Ovary (tissue), 9 donors: ENCODE data around the gene CBX6. TPM values are rescaled to one million over a fixed set of nuclear protein-coding genes. Genes with fewer than 3 reads are reported as not detected.

ENCODE experiments used
- DNase-seq, 5 donors: peaks; one replicate each; pipeline ENCODE4 v3.0.0-alpha.2; 2019 to 2020
- H3K27ac ChIP-seq, 2 donors: fragments of 200-600 bp; one replicate each; pipeline versions ENCODE4 v1.5.1 to v1.8.0; 2019 to 2022
- H3K27me3 ChIP-seq: fragments of 200-600 bp; one replicate; pipeline ENCODE4 v1.8.0; 2022
- H3K36me3 ChIP-seq: fragments of 200-600 bp; sonication (generic); one replicate; pipeline ENCODE4 v1.5.1; 2019
- H3K4me1 ChIP-seq: one replicate; pipeline ENCODE4 v1.8.1; 2013; ENCODE audit warnings: mild to moderate bottlenecking, moderate library complexity; ENCODE audit not compliant: insufficient read depth
- H3K4me3 ChIP-seq: fragments of 200-600 bp; sonication (generic); one replicate; pipeline ENCODE4 v1.5.1; 2017
- H3K9me3 ChIP-seq, 2 donors: fragments of 200-600 bp in 1 of 2; sonication (generic) in 1 of 2; one replicate each; pipeline versions ENCODE4 v1.5.1 to v1.8.1; 2013 to 2019; ENCODE audit warnings: mild to moderate bottlenecking in 1 of 2, moderate library complexity in 1 of 2
- EP300 ChIP-seq: sonication (generic); formaldehyde crosslinking; IDR thresholded peaks from one replicate; pipeline ENCODE4 v1.6.1; 2017; ENCODE audit warnings: antibody characterized with exemption
- POLR2A ChIP-seq: fragments of 450-650 bp; IDR thresholded peaks from one replicate; pipeline ENCODE4 v1.6.1; 2017; ENCODE audit warnings: antibody characterized with exemption, mild to moderate bottlenecking, moderate library complexity
- WGBS, 3 donors: extraction: QIAGEN DNeasy Blood & Tissue Kit in 1 of 3; methylation state at CpG; one replicate each; pipeline versions ENCODE4 v1.1.5 to v1.1.7; 2013 to 2017; 5-methylcytosine and 5-hydroxymethylcytosine counted together
- intact Hi-C, 4 donors: fragments of 100-400 bp; cut with DNase I; formaldehyde crosslinking; loops; one replicate each; pipeline versions ENCODE4 v1.11.0 to v1.15.1; 2022 to 2023
- polyA plus RNA-seq, 2 donors: library from polyadenylated mRNA; stranded (reverse); fragments of 200-250 nt in 1 of 2; fragments of 350-450 nt in 1 of 2; fragmentation: Illumina TruSeq in 1 of 2; extraction: RNeasy Lipid Tissue Mini Kit (QIAGEN cat#74804) in 1 of 2; gene quantifications; one replicate each; pipeline ENCODE4 v1.2.3, GENCODE V29; 2013 to 2014
- total RNA-seq, 7 donors: library from RNA; depleted of rRNA in 2 of 7; stranded (reverse); fragments of >200 nt in 2 of 7; fragmentation: NEBNext Ultra II Directional in 3 of 7; extraction: Animal tissue kit (Norgen Biotek cat#: 25700) in 3 of 7; gene quantifications; one replicate each; pipeline versions ENCODE4 v1.1.0 to v1.2.4, GENCODE V29; 2016 to 2023
- TF ChIP-seq, protein P1 (sequence below), 3 donors: fragments of 450-650 bp in 2 of 3; fragments of 200-600 bp in 1 of 3; IDR thresholded peaks; one replicate each; pipeline versions ENCODE4 v1.5.1 to v1.8.0; 2016 to 2022; ENCODE audit warnings: antibody characterized with exemption in 3 of 3, mild to moderate bottlenecking in 1 of 3
- donor health status: DM: no; HTN: no; CAD: no; lungs with moderate emphysema.
- donor health status: DM: no; HTN: no; CAD: no.
- donor health status: Bipolar disorder and iron deficiency.
- donor health status: DM: yes; HTN: yes; CAD: no.
- donor health status: DM: no; HTN: no; CAD: no.
- donor health status: DM: yes; HTN: yes; CAD: no.

CBX6 gene
- total and polyA plus RNA-seq, 9 donors: 22.6 to 175 (median 115) TPM

DNA sequence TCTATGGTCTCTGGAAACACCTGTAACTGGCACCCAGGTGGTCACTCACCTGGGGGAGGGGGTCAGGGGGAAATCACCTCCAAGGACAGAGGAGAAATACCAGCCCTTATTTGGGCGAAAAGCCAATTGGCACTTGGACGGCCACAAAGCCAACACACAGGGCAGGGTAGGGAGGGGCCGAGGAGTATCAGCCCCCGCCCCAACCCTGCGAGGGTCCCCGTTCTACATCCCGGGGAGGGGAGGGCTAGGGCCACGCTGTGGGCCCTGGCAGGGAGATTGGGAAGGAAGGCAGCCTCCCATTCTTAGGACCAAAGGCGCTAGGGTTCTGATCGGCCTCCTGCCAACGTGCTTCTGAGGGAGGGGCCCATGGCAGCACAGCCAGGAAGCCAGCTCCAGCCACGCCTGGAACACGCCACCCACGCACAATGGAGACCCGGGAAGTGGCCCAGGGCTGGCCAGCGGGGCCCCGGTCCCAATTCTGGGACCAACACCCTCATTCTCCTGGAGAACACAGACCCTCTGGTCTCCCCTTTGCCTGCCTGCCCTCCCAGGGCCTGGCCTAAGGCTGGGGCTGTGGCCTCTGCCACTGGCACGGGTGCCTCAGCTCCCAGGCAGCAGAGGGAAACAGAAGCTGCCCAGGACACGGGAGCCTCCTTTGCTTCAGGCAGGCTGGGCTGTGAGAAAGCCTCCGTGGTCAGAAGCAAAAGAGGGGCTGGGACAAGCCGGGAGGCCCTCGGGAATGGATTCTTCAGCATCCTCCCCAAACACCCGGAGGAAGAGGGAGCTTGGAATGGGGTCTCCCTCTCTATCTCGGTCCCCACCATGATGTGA, 7.4 kb downstream of the CBX6 start:
- TF ChIP-seq EP300: no peak
- TF ChIP-seq, protein P1, sequence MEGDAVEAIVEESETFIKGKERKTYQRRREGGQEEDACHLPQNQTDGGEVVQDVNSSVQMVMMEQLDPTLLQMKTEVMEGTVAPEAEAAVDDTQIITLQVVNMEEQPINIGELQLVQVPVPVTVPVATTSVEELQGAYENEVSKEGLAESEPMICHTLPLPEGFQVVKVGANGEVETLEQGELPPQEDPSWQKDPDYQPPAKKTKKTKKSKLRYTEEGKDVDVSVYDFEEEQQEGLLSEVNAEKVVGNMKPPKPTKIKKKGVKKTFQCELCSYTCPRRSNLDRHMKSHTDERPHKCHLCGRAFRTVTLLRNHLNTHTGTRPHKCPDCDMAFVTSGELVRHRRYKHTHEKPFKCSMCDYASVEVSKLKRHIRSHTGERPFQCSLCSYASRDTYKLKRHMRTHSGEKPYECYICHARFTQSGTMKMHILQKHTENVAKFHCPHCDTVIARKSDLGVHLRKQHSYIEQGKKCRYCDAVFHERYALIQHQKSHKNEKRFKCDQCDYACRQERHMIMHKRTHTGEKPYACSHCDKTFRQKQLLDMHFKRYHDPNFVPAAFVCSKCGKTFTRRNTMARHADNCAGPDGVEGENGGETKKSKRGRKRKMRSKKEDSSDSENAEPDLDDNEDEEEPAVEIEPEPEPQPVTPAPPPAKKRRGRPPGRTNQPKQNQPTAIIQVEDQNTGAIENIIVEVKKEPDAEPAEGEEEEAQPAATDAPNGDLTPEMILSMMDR (IDR thresholded peaks at IDR 0.05): no peak
- no peak for TF ChIP-seq POLR2A
- intact Hi-C loops: loop anchor here (5.0 to 10.0 kb wide), 8 partner anchors 63 to 660 kb away; partner anchors contain the start of gene ATF4 (in 1 of the 4)
- Histone ChIP-seq H3K9me3 (no peaks in the 10 kb centered on the region), H3K4me3 (no peak overlapping the region), H3K27me3 (no peaks in the 10 kb centered on the region), H3K27ac (peak overlapping the region; percentile 58 to 65), H3K4me1 (peaks cover 30% of the 10 kb centered on the region), H3K36me3 (no peaks in the 10 kb centered on the region)
- peak; percentile 52 to 75 (median 65) for DNase-seq
- WGBS, 3 donors: 24 to 35% (median 24%) methylated on average over 14 to 24 of the region's 24 CpGs

DNA sequence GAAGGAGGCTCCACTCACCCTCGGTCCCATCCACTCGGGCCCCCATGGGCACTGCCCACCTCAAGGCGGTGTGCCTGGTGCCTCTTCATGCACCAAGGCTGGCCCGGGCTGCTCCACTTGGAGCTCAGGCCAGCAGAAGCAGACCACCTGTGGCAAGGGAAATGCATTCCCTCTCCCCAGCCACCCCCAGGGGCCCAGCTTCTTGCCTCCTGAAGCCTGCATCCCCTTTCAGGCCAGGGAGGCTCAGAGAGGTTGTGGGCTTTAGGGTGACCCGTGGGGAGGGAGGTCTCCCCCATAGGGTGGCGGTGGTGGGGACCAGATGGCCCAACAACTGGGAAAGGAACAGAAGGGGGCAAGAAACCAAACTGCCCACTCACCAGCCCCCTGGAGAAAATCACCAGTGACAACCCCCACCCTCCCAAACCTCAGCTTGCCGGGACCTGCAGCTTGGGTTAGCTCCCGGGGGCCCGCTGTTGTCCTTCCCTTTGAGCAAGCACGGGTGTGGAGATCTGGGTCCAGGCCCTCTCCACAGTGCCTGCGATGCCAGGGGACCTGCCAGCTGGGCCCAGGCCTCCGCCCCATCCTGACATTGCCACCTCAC, 8.4 kb downstream of the CBX6 start:
- H3K9me3 ChIP-seq: no peaks in the 10 kb centered on the region
- H3K4me3 ChIP-seq: no peak overlapping the region
- H3K27ac ChIP-seq: no peak overlapping the region
- no peak for TF ChIP-seq POLR2A
- TF ChIP-seq, protein P1 (IDR thresholded peaks at IDR 0.05): no peak
- no peak for TF ChIP-seq EP300
- no peaks in the 10 kb centered on the region for H3K36me3 ChIP-seq
- H3K4me1 ChIP-seq: peaks cover 27% of the 10 kb centered on the region
- peak in 2 of 5 donors; percentile 22 to 23 for DNase-seq
- intact Hi-C loops: loop anchor here (5.0 to 10.0 kb wide), 4 partner anchors 91 to 661 kb away; partner anchors contain the start of gene ATF4 (in 1 of the 4)
- no peaks in the 10 kb centered on the region for H3K27me3 ChIP-seq
- 70 to 76% (median 76%) methylated on average over 11 to 12 of the region's 12 CpGs for WGBS, 3 donors

DNA sequence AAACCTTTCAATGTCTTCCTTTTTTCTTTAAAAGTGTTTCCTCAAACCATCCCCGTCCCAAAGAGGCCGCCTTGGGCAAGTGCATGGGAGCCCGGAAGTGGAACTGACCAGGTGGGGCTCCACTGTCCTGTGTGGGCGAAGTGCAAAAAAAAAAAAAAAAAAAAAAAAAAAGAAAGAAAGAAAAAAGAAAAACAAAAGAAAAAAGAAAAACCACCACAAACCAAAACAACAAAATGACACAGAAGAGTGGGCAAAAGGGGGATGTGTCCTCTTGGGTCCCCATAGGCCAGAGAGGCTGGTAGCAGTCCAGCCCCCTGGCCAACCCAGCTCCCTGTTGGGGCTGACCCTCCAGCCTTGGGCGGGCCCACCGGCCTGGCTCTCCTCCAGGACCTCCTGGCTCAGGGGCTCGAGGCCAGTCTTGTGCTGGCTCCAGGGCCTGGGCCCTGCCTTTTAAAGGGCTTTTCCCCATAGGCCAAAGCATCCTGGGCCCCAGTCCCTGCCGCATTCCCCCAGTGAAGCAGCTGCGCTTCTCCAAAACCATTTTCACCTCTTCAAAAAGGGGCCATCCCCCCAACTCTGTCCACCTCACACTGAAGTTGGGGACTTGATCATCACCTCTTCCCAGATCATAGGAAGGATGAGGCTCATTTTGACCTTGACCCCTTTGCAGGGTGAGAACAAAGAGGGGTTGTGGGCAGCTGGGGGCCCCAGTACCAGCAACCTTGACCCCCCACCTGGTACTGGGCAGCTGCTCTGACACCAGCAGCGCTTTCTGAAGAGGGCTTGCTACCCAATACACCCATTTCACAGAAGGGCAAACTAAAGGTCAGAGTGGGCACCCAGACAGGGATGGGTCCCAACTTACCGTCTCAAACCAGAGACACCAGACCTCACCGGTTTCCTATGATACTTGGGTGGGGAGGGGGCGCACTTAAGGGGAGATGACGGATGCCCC, 9.4 kb downstream of the CBX6 start:
- intact Hi-C loops: loop anchor here (5.0 to 10.0 kb wide), 4 partner anchors 90 to 662 kb away; partner anchors contain the start of gene ATF4 (in 1 of the 4)
- TF ChIP-seq POLR2A (no peak), EP300 (no peak)
- TF ChIP-seq, protein P1 (IDR thresholded peaks at IDR 0.05): no peak
- H3K4me3 ChIP-seq: no peak overlapping the region
- peak overlapping the region in 1 of 2 donors; percentile 62 for H3K27ac ChIP-seq
- DNase-seq: peak; percentile 79 to 90 (median 87)
- H3K9me3 ChIP-seq: no peaks in the 10 kb centered on the region
- WGBS, 3 donors: 36 to 41% (median 36%) methylated on average over 14 of the region's 14 CpGs
- no peaks in the 10 kb centered on the region for H3K27me3 ChIP-seq
- H3K36me3 ChIP-seq: no peaks in the 10 kb centered on the region
- peaks cover 27% of the 10 kb centered on the region for H3K4me1 ChIP-seq

DNA sequence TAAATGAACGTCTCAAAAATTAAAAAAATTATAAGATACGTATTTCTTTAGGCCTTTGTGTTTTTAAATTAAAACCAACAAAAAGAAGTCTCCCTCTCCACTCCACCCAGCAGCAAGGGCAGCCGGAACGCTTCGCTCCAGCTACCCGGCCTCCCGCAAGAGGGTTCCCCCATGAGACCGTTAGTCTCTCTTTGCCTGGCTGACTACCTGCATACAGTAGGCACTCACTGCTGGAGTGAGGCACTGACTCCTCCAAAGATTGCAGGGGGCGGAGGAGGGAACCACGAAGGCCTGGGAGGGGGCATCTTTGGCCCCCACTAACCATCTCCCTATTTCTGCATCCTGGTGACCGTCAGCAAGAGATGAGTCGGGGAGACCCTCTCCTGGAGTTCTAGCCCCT, 10.1 kb downstream of the CBX6 start:
- Histone ChIP-seq H3K4me3 (no peak overlapping the region), H3K27ac (no peak overlapping the region), H3K27me3 (no peaks in the 10 kb centered on the region), H3K9me3 (no peaks in the 10 kb centered on the region), H3K36me3 (no peaks in the 10 kb centered on the region), H3K4me1 (peaks cover 27% of the 10 kb centered on the region)
- TF ChIP-seq, protein P1 (IDR thresholded peaks at IDR 0.05): no peak
- TF ChIP-seq POLR2A (no peak), EP300 (no peak)
- intact Hi-C loops: loop anchor here (5.0 to 10.0 kb wide), 4 partner anchors 90 to 663 kb away; partner anchors contain the start of gene ATF4 (in 1 of the 4)
- 14 to 19% (median 15%) methylated on average over 12 of the region's 12 CpGs for WGBS, 3 donors
- no peak for DNase-seq
